ENCODE data around the gene SLC49A4. TPM values are rescaled to one million over a fixed set of nuclear protein-coding genes. Genes with fewer than 3 reads are reported as not detected.

The SLC49A4 gene
- total RNA-seq, 4 donors from 2014 or later: 2.4 to 29.9 (median 20.1) TPM

GRCh38 chr3:122923611-122924010 lies 128.7 kb downstream of the SLC49A4 start:
- peaks cover 52% of the 10 kb centered on the region for H3K27me3 ChIP-seq
- no peaks in the 10 kb centered on the region for H3K9me3 ChIP-seq
- intact Hi-C loops (cut with DNase I; ENCODE audit: low total_unique reads): no loop called here
- no peaks in the 10 kb centered on the region for H3K36me3 ChIP-seq
- TF ChIP-seq POLR2AphosphoS5 (IDR thresholded peaks at IDR 0.05) (no peak), EP300 (IDR thresholded peaks at IDR 0.05; ENCODE audit: low read depth) (no peak), POLR2A (IDR thresholded peaks at IDR 0.05) (no peak), CTCF (IDR thresholded peaks at IDR 0.05) (no peak)
- DNase-seq: no peak
- H3K4me1 ChIP-seq: peaks cover 5 to 11% (median 9%) of the 10 kb centered on the region in 4 donors
- no peak overlapping the region for H3K27ac ChIP-seq
- 84% methylated on average over 6 of the region's 6 CpGs; no CpG with 5 or more reads in 1 of the 2 donors for WGBS, 2 donors (ENCODE audit: low coverage in 1 of 2)
- in situ Hi-C loops (cut with MboI; ENCODE audit: low pct_ligation_motif_present in 1 of 4, low pct_unique_long_range_greater_than_20kb in 1 of 4, low sequenced_read_pairs in 3 of 4): no loop called here
- no peak overlapping the region for H3K4me3 ChIP-seq

- no peak overlapping the region for H3K27ac ChIP-seq
- H3K9me3 ChIP-seq: no peaks in the 10 kb centered on the region
- H3K27me3 ChIP-seq: peaks cover 52% of the 10 kb centered on the region
- peaks cover 5 to 11% (median 9%) of the 10 kb centered on the region in 4 donors for H3K4me1 ChIP-seq
- no peak for DNase-seq
- no peaks in the 10 kb centered on the region for H3K36me3 ChIP-seq
- in situ Hi-C loops (cut with MboI; ENCODE audit: low pct_ligation_motif_present in 1 of 4, low pct_unique_long_range_greater_than_20kb in 1 of 4, low sequenced_read_pairs in 3 of 4): no loop called here
- TF ChIP-seq CTCF (IDR thresholded peaks at IDR 0.05) (no peak), POLR2AphosphoS5 (IDR thresholded peaks at IDR 0.05) (no peak), POLR2A (IDR thresholded peaks at IDR 0.05) (no peak), EP300 (IDR thresholded peaks at IDR 0.05; ENCODE audit: low read depth) (no peak)
- intact Hi-C loops (cut with DNase I; ENCODE audit: low total_unique reads): no loop called here
- no peak overlapping the region for H3K4me3 ChIP-seq
- 40 to 82% methylated on average over 2 of the region's 2 CpGs for WGBS, 2 donors (ENCODE audit: low coverage in 1 of 2)
These were observed 129.2 kb downstream of the SLC49A4 start for GRCh38 chr3:122924056-122924455.

- intact Hi-C loops (cut with DNase I; ENCODE audit: low total_unique reads): no loop called here
- H3K27me3 ChIP-seq: peaks cover 42% of the 10 kb centered on the region
- in situ Hi-C loops (cut with MboI; ENCODE audit: low pct_ligation_motif_present in 1 of 4, low pct_unique_long_range_greater_than_20kb in 1 of 4, low sequenced_read_pairs in 3 of 4): loop anchor here in 2 of 4 donors (25.0 kb wide), 1 partner anchor 337 kb away; no protein-coding TSS in a partner anchor
- no peak for DNase-seq
- H3K36me3 ChIP-seq: no peaks in the 10 kb centered on the region
- WGBS, 2 donors (ENCODE audit: low coverage in 1 of 2): 47% methylated on average over 1 of the region's 1 CpG; no CpG with 5 or more reads in 1 of the 2 donors
- H3K9me3 ChIP-seq: no peaks in the 10 kb centered on the region
- H3K4me3 ChIP-seq: no peak overlapping the region
- TF ChIP-seq POLR2AphosphoS5 (IDR thresholded peaks at IDR 0.05) (no peak), CTCF (IDR thresholded peaks at IDR 0.05) (no peak), POLR2A (IDR thresholded peaks at IDR 0.05) (no peak), EP300 (IDR thresholded peaks at IDR 0.05; ENCODE audit: low read depth) (no peak)
- H3K4me1 ChIP-seq: peaks cover 5 to 11% (median 9%) of the 10 kb centered on the region in 4 donors
- H3K27ac ChIP-seq: no peak overlapping the region
These were observed 130.9 kb downstream of the SLC49A4 start for GRCh38 chr3:122925756-122926155.

GRCh38 chr3:122926322-122926721 lies 131.5 kb downstream of the SLC49A4 start:
- no peak overlapping the region for H3K4me3 ChIP-seq
- in situ Hi-C loops (cut with MboI; ENCODE audit: low pct_ligation_motif_present in 1 of 4, low pct_unique_long_range_greater_than_20kb in 1 of 4, low sequenced_read_pairs in 3 of 4) (loop anchor here in 2 of 4 donors (25.0 kb wide), 1 partner anchor 336 kb away; no protein-coding TSS in a partner anchor), intact Hi-C loops (cut with DNase I; ENCODE audit: low total_unique reads) (no loop called here)
- no peaks in the 10 kb centered on the region for H3K36me3 ChIP-seq
- no peak for DNase-seq
- H3K9me3 ChIP-seq: no peaks in the 10 kb centered on the region
- H3K4me1 ChIP-seq: peaks cover 5 to 11% (median 9%) of the 10 kb centered on the region in 4 donors
- no peak overlapping the region for H3K27ac ChIP-seq
- H3K27me3 ChIP-seq: peaks cover 36% of the 10 kb centered on the region
- no peak for TF ChIP-seq EP300 (IDR thresholded peaks at IDR 0.05; ENCODE audit: low read depth)
- TF ChIP-seq CTCF (IDR thresholded peaks at IDR 0.05): no peak
- TF ChIP-seq POLR2AphosphoS5 (IDR thresholded peaks at IDR 0.05): no peak
- no peak for TF ChIP-seq POLR2A (IDR thresholded peaks at IDR 0.05)
- WGBS, 2 donors (ENCODE audit: low coverage in 1 of 2): 80 to 87% methylated on average over 1 to 20 of the region's 20 CpGs
